ENCODE data around the gene DNAL4. TPM values are rescaled to one million over a fixed set of nuclear protein-coding genes. Genes with fewer than 3 reads are reported as not detected.

The DNAL4 gene
- 3.1 and 6.9 TPM in 2 replicates for total RNA-seq (2014; rRNA removed; shearing (Covaris generic))
- polyA plus RNA-seq (2015; cell fraction: cytosol; rRNA removed): 10.7 and 17.4 TPM in 2 replicates
- 6.5 and 7.6 TPM in 2 replicates for polyA plus RNA-seq (2015; cell fraction: nucleus; rRNA removed)

DNA sequence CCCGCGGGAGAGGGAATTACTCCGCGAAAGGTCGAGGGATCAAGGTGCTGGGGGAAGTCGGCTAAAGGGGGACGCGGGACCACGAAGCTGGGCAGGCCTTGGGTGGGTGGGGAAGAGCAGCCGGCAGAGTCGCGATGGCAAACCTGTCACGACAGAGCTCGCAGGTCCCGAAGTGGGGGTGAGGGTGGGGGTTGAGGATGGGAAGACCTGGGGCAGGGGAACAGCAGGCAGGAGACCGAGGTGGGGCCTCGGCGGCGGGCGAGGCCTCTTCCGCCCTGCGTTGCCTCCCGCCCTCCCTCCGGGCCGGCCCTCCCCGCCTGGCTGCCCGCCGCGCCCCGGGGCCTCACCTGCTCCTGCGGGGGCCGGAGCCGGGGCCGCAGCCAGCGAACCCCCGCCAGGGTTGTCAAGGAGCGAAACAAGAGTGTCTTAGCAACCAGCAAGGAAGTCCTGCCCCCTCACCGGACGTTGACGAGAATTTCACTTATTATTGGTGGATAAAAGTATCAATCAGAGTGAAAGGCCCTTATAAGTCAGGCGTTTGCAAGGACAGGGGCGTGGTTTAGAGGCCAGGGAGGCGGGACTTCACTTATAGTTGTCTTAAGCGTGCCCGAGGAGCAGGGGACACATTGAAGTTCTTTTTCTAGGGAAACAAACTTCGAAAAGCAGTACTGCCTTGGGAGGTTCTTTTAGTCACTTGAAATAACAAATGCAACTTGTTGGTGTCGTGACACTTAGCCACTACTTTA is at the start of gene DNAL4:
TSS of gene DNAL4 (minus strand) at position 423 of the 746 bp plus-strand sequence. CDS start 11,412 bp downstream, outside the sequence.
- DNase-seq (ENCODE audit: low read depth): peak; percentile 96

GRCh38 chr22:38843201-38843656 is 49.3 kb upstream of the DNAL4 start:
- peak; percentile 71 for DNase-seq (ENCODE audit: low read depth)

DNA sequence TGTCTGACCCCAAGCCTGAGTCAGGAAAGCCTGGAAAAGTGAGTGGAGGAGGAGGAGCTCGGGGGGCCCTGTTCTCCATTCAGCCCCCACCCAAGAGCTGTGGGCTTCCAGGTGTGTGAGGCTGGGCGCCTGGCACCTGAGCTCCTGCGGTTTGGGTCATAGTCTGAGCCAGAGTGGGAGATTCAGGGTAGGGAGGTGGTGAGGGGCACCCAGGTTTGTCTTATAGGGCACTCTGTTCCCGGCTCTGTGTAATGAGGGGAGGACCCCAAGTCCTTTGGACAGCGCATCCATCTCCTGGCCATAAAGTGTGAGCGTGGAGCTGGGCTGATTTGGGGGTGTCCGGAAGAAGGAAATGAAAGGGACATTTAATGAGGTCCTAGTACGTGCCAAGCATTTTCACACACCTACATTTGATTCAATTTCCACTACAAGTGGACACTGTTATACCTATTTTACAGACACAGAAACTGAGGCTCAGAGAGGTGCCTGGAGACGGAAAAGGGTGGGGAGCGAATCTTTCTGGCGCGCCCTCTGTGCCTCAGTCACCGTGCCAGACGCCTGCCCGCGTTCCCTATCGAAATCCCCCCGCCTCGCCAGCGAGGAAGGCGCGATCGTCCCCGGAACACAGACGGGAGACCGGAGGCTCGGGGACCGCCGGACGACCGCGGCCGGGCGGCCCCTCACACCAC is 48.7 kb upstream of the DNAL4 start:
- no peak for DNase-seq (ENCODE audit: low read depth)

- DNase-seq (ENCODE audit: low read depth): no peak
Observed at GRCh38 chr22:38841635-38842034, 47.7 kb upstream of the DNAL4 start.

GRCh38 chr22:38841211-38841610 is 47.3 kb upstream of the DNAL4 start:
- no peak for DNase-seq (ENCODE audit: low read depth)

DNA sequence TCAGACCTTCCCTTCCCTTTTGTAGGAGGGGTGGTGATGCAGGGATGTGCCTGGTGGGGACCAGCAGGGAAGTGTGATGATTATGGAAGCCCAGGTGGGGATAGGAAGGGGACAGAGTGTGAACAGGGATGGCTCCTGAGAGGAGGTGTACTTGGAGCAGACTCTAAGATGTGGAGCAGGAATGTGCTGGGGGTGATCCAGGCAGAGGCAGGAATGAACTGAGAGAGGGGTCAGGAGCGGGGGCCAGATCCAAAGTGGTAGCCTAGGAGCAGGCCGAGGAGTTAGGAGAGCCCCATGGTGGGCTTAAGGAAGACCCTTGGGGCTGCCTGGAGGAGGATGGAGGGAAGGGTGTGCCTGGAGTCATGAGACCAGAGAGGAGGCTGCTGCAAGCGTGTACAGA is 46.2 kb upstream of the DNAL4 start:
- DNase-seq (ENCODE audit: low read depth): no peak

GRCh38 chr22:38839686-38840085 is 45.7 kb upstream of the DNAL4 start:
- no peak for DNase-seq (ENCODE audit: low read depth)

DNA sequence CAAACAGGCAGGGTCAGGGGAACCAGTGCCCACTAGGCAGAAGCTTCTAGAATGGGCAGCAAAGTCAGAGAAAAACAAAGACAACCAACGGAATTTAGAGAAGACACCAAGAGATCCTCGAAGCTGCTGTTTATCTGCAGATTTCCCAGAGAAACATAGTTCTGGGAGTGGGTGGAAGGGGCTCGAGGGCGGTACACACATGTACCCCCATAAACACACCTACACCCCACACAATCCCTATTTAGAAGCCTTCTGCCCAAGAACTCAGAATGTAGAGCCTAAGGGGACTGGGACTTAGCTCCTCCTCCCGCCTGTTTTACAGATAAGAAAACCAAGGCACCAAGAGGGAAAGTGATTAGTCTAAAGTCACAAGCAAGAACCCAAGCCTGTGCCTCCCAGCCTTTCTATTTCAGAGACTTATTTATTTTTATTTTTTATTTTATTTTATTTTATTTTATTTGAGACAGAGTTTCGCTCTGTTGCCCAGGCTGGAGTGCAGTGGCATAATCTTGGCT is 43.5 kb upstream of the DNAL4 start:
- no peak for DNase-seq (ENCODE audit: low read depth)

GRCh38 chr22:38835888-38836301 is 42.0 kb upstream of the DNAL4 start:
- peak; percentile 35 for DNase-seq (ENCODE audit: low read depth)

DNA sequence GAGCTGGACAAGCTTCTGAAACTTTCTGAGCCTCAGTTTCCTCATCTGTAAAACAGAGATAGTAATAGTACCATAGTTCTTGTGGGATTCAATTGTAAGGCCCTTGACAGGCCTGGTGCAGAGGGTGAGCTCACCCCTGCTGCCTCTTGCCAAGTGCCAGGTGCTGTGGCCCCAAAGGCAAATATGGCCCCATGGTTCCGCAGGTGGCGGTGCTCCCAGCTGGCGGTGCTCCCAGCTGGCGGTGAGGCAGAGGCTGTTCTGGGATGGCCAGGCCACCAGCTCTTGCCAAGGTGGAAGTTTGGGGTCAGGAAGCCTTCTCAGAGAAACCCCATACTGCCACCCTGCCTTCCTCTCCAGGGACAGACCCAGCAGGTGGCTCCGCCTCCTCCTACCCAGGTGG is 41.0 kb upstream of the DNAL4 start:
- DNase-seq (ENCODE audit: low read depth): no peak

DNA sequence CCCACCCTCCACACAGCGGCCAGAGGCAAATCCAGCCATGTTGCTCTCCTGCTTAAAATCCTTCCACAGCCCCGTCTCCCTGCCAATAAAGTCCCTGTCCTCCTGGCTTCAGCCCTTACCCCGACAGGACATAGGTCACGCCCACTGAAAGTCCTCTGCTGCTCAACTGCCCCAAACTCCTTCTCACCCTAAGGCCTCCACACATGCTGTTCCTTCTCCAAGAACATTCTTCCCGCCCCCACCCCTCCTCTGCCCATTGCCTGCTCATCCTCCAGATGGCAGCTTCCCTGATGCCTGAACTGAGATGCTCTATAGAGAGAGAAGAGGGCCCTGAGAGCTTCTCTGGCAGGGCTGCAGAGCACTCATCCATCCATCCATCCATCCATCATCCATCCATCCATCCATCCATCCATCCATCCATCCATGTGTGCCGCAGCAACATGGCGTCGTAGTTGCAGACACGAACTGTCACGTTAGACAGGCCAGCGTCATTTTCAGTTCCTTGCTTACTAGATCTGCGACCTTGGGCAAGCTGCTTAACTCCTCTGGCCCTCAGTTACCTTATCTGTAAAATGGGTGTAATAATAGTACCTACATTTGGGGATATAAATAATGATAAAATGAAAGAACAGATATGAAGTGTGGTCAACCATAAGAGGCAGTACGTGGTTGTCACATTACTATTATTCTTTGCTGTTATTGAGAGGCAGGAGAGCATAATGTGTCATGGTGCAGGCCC is 40.4 kb upstream of the DNAL4 start:
- no peak for DNase-seq (ENCODE audit: low read depth)

DNA sequence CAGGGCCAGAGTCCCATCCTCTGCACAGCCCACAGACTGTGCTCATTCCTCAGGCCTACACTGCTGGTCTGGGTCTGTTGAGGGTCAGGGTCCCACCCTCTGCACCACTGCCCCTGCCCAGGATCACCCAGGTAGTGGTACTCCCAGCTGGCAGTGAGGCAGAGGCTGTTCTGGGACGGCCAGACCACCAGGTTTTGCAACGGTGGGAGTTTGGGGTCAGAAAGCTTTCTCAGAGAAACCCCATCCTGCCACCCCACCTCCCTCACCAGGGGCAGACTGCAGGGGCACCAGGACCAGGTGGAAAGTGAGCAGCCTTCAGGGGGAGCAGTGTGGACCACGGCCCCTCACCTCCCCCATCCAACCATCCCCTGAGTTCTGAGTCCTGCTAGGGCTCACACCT is 39.1 kb upstream of the DNAL4 start:
- DNase-seq (ENCODE audit: low read depth): no peak

DNA sequence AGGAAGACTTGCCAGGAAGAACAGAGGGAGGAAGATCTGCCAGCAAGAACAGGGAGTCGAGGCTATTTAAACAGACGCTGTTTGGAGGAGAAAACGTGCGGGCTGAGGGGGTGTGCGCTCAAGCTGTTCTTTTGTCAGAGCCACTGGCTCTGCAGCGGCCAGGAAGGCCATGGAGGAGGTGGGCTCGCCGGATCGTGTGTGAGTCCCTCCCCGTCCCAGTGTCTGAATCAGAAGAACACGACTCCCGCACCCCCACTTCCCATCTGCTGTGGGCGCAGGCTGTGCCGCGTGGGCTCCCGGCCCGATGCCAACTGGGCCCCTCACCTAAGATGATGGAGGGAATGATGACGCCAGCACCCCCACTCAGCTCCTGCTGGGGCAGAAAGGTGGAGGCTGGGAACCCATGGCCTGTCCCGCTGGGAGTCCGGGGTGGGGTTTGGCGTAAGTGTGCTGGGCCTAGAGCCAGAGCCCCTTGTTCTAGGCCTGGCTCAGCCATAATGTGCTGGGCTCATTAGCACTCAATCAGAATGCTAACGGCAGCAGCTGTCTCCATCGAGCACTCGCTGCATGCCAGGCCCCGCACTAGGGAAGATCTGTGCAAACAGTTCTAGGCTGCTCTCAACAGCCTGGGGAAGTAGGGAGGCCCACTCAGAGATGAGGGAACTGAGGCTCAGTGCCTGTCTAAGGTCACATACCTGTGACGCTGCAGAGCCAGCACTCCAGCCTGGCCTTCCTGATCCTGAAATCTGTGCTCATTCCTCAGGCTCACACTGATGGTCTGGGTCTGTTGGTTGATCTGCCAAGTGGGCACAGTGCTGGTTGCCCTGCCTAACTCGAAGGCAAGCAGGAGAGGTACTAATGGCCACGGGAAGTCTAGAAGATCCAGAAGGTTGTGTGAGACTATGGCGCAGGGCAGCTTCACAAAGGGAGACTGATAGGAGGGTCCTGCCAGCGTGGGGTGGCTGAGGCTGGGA is 38.3 kb upstream of the DNAL4 start:
- DNase-seq (ENCODE audit: low read depth): no peak

GRCh38 chr22:38831166-38831945 is 37.4 kb upstream of the DNAL4 start:
- DNase-seq (ENCODE audit: low read depth): peak; percentile 94

- no peak for DNase-seq (ENCODE audit: low read depth)
Observed at GRCh38 chr22:38830845-38831108, 36.8 kb upstream of the DNAL4 start.

- DNase-seq (ENCODE audit: low read depth): no peak
Observed at GRCh38 chr22:38830026-38830844, 36.3 kb upstream of the DNAL4 start.

- DNase-seq (ENCODE audit: low read depth): no peak
Observed at GRCh38 chr22:38829485-38829884, 35.5 kb upstream of the DNAL4 start.

- no peak for DNase-seq (ENCODE audit: low read depth)
Observed at GRCh38 chr22:38828616-38829205, 34.8 kb upstream of the DNAL4 start.

- no peak for DNase-seq (ENCODE audit: low read depth)
Observed at GRCh38 chr22:38828191-38828590, 34.2 kb upstream of the DNAL4 start.

All from HT1080 (cell line).